Kidney tubule cell (primary cell): Measurements from ENCODE around the gene PPARD.

Experiments
- DNase-seq: peaks from one replicate; pipeline ENCODE4 v3.0.0-alpha.2; 2018; ENCODE audit warnings: low spot score

The PPARD gene

DNA sequence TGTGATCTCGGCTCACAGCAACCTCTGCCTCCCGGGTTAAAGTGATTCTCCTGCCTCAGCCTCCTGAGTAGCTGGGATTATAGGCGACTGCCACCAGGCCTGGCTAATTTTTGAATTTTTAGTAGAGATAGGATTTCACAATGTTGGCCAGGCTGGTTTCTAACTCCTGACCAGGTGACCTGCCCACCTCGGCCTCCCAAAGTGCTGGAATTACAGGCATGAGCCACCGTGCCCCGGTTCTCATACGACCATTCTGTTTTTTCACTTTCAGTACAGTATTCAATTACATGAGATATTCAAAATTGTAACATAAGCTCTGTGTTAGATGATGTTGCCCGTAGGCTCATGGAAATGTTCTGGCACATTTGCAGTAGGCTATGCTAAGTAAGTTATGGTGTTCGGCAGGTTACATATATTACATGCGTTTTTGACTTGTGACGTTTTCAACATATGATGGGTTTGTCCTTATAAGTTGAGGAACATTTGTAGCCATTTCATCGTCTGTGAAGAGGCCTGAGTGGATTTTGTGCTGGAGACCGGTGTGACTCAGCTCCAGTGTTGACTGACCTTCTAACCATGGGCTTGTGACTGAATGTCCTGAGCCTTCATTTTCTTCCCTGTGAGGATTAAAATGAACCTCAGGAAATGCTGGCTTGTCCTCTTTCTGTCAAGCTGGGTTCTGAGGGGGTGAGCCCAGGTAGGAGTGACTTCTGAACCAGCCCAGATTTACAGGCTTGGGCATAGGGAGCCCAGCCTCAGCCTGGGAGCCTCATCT lies 12.2 kb downstream of the PPARD start:
- no peak for DNase-seq

DNA sequence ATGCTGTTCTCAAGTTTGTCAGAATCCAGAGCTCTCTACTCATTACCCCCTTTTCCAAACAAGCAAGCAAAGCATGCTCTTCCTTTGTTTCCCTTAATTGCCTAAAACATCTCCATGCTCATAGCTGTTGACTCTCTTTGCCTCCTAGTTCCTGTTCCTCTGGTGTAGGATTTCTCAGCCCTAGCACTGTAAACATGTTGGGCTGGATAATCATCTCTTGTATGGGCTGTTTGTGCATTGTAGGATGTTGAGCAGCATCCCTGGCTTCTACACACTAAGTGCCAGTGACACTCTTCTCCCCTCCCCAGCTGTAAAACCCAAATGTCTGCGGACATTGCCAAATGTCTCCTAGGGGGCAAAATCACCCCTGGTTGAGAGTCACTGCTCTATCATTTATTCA lies 14.0 kb downstream of the PPARD start:
- DNase-seq: no peak

DNA sequence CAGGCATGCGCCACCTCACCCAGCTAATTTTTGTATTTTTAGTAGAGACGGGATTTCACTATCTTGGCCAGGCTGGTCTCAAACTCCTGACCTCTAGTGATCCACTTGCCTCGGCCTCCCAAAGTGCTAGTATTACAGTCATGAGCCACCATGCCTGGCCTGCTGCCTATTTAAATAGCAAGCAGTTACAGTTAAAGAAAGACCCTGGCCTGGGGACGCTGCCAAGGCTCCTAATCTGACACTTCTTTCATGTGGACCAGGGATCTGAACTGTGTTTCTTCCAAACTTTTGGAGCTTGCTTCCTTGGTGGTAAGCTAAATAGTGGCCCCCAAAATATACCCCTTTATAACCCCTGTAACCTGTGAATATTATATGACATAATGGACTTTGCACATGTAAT lies 15.3 kb downstream of the PPARD start:
- no peak for DNase-seq

DNA sequence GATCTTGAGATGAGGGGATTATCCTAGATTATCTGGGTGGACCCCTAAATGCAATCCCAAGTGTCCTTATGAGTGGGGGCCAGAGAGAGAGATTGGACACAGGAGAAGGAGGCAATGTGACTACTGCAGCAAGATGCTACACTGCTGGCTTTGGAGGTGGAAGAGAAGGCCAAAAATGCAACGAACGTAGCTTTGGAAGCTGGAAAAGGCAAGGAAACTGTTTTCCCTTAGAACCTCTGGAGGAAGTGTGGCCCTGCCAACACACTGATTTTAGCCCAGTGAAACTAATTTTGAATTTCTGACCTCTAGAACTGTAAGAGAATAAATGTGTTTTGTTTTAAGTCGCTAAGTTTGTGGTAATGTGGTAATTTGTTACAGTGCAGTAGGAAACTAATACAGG lies 15.7 kb downstream of the PPARD start:
- no peak for DNase-seq

GRCh38 chr6:35359346-35359743 lies 17.0 kb downstream of the PPARD start:
- no peak for DNase-seq

DNA sequence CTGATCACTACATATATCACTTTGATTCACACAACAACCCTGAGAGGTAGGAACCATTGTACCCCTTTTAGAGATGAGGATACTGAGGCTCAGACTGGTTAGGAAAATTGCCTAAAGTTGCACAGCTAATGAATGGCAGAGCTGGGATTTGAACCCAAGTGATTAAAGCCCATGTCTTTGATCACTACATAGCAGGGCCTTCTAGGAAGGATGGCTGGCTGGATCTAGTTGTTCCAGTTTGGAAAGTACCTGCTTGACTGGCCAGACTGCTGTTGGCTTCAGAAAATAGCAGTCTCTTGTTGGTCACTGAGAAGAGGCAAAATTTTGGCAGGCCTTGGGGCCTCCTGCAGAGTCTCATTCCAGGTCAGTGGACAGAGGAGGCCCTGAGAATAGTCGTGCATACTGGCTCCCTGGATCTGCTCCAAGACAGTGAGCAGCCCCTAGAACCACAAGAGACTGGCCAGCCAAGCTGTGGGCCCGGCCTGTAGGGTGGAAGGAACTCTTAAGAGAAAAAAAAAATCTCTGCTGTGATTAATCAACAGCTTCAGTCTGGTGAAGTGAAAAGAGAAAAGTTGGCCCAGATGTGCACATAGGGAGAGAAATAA lies 17.5 kb downstream of the PPARD start:
- peak; percentile 96 for DNase-seq

DNA sequence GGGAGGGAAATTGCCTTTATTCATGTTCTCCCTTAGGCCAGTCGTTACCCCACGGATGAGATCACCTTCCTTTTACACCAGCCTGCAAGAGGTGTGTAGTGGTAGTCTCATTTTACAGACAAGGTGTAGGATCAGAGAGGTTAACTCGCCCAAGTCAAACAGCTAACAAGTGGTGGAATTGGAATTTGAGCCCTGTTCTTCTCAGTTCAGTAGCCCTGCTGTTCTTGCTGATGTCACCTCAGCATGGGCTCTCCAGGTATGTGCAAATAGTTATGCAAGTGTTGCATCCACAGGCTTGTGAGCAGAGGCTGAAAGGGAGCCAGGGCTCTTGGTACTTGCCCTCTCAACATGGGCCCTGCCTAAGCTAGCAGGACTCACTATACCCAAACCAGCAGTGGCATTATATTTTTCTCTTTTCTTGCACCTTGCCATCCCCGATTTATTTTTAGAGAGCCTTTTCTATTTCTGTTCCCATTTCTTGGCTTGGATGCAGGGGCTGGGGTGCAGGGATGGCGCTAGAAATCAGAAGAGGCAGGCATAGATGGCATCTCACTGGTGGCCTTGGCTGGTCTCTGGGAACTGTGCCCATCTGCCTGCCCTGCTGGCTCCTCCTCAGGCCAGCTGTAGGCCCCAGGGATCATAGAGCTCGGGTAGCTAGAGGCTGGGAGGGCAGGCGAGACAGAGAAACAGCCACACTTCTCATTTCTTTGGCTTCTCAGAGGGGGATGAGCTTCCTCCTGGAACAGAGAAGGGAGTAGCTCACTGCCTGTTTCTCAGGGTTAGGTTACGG lies 18.2 kb downstream of the PPARD start:
- peak; percentile 90 for DNase-seq

GRCh38 chr6:35362200-35362599 lies 19.8 kb downstream of the PPARD start:
- no peak for DNase-seq

DNA sequence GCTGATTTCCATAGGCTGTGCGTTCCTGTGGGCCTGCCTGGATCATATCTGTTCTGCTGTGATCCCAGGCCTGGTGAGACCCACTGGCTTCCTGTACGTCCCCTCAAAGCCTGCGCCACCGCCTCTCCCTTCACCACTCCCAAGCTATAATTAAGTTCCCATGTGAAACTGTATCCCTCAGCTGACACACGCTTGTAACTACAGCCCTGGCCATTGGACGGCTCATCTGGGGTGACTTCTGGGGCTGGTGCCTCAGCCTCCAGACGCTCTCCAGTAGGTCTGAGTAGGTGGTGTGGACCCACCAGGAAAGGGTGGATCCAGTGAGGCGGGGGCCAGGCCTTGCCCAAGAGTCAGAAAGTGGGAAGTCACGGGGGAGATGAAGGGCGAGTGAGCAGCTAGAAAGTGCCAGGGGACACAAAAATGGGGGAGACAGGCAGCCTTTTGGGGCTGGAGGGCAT lies 21.0 kb downstream of the PPARD start:
- DNase-seq: no peak

GRCh38 chr6:35365594-35366203 lies 23.3 kb downstream of the PPARD start:
- DNase-seq: peak; percentile 90

GRCh38 chr6:35366204-35366596 lies 23.8 kb downstream of the PPARD start:
- no peak for DNase-seq

GRCh38 chr6:35367646-35368037 lies 25.3 kb downstream of the PPARD start:
- DNase-seq: no peak

- peak; percentile 90 for DNase-seq
Measured at GRCh38 chr6:35368038-35368887, 25.9 kb downstream of the PPARD start.

- peak; percentile 99 for DNase-seq
Measured at GRCh38 chr6:35370124-35370741, 27.9 kb downstream of the PPARD start.

DNA sequence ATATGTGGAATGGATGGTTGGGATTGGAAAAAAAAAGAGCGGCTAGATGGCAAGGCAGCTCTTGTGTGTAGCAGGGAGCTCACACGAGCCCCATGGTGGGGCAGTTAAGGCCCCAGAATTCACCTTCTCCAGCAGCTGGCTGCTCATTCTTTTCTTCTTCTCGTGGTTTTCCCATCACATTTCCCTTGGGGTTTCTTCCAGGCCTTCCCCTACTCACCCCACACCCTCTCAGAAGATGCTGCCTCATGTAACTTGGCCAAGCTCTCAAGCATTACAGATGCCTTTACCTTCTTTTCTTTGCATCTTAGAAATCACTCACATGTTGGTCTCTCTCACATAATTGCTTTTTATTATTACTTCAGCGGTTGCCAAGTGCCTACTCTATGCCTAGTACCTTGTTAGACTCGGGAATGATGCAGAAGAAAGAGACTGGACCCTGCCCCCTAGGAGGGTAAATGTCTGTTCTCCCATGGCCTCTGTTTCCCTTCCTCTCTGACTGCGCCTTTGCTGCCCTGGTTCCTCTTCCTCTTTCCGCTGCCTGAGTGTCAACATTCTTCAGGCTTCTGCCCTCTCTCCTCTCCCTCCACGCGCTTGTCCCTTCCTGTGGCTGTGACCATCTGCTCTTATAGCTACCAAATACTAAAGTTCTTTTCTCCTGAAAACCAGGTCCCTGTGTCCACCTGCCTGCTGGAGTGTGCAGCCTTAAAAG lies 28.6 kb downstream of the PPARD start:
- no peak for DNase-seq

DNA sequence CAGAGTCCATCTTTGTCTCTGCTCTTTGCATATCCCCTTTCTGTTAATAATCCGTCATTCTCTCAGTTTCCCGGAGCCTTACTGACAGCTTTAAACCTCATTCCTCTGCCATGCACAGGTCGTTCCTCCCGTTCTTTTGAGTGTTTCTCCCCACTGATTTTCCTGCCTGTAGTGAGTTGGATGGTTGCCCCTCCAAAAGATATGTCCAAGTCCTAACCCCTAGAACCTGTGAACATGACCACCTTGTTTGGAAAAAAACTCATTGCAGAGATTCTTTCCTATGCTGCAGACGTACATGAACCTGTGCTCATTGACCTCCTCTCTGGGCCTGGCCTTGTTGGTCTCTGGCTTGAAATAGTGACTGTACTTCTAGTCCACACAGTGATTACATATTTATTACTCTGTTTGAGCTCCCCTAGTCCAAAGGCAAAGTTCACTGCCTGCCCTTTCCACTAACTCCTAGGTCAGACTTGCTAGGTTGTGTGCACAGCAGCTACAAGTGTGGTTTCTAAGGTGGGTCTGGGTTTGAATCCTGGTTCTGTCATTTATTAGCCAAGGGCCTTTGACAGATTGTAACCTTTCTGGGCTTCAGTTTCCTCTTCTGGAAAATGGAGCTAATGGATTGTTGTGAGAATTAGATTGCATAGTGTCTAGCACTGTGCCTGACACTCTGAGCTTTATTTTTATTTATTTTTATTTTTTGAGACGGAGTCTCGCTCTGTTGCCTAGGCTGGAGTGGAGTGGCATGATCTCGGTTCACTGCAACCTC lies 29.3 kb downstream of the PPARD start:
- DNase-seq: no peak

DNA sequence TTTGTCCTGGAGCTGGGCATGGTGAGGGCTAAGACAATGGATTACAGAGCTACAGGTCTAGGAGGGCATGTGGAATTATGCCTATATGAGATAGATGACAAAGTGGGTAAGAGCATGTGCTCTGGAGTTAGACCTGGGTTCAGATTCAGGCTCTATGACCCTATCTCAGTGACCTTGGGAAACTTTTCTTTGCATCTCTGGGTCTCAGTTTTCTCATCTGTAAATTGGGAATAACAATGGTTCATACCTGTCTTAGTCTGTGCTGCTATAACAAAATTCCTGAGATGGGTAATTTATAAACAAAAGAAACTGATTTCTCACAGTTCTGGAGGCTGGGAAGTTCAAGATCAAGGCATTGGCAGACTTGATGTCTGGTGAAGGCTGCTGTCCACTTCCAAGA lies 30.3 kb downstream of the PPARD start:
- no peak for DNase-seq

DNA sequence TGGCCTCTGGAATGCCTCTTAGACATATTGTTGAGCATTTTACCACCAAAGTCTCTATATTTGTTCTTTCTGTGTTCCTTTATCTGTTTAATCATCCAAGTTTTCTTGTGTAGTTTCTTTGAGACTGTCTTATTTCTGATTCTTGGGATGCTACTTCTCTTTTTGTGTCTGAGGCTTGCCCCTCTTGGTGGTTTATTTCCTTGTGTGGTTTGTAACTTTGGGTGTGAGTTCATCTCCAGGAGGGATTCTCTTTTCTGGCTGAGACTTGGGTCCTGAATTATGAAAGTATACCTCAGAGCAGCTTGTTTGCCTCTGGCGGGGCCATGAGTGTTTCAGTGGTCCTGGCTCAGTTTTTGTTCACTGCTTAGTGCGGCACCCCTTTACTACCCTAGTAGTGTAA lies 33.9 kb downstream of the PPARD start:
- no peak for DNase-seq

GRCh38 chr6:35377002-35377401 lies 34.6 kb downstream of the PPARD start:
- DNase-seq: no peak

DNA sequence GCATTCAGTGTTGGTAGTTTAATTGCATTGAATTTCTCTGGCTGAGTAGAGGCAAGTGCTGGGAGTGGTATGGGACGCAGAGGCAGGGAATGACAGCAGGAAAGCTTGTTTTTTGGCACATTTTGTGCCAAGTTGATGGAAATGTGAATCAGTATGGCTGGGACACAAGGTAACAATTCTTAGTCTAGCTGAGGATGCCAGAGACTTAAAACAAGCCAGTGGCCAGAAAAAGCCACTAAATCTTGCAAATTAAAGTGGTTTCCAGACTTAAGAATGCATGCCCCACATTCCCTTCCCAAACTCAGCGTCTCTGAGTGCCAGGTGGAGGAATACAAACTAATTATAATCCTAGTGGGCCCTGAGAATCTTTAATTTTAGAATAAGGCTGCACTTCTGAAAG lies 35.9 kb downstream of the PPARD start:
- no peak for DNase-seq
